ENCODE data around the gene ZMAT5.

ZMAT5 gene

GRCh38 chr22:29729161-29729560 is 37.6 kb downstream of the ZMAT5 start:
- no peak for DNase-seq (ENCODE audit: low read depth)

GRCh38 chr22:29727131-29727523 is 39.7 kb downstream of the ZMAT5 start:
- no peak for DNase-seq (ENCODE audit: low read depth)

GRCh38 chr22:29726512-29727130 is 40.2 kb downstream of the ZMAT5 start:
- no peak for DNase-seq (ENCODE audit: low read depth)

GRCh38 chr22:29726106-29726505 is 40.7 kb downstream of the ZMAT5 start:
- DNase-seq (ENCODE audit: low read depth) = no peak

- no peak for DNase-seq (ENCODE audit: low read depth)
Measured at GRCh38 chr22:29724843-29725242, 42.0 kb downstream of the ZMAT5 start.

GRCh38 chr22:29723766-29724165 is 43.0 kb downstream of the ZMAT5 start:
- no peak for DNase-seq (ENCODE audit: low read depth)

GRCh38 chr22:29722587-29722986 is 44.2 kb downstream of the ZMAT5 start:
- DNase-seq (ENCODE audit: low read depth) = no peak

- no peak for DNase-seq (ENCODE audit: low read depth)
Measured at GRCh38 chr22:29722151-29722550, 44.7 kb downstream of the ZMAT5 start.

- DNase-seq (ENCODE audit: low read depth) = no peak
Measured at GRCh38 chr22:29720811-29721323, 45.9 kb downstream of the ZMAT5 start.

GRCh38 chr22:29719899-29720645 is 46.7 kb downstream of the ZMAT5 start, which contains the start of gene CABP7:
Gene CABP7, plus strand, starts transcription at chr22:29720003. Its CDS starts 422 bp downstream, at chr22:29720425.
- no peak for DNase-seq (ENCODE audit: low read depth)

- DNase-seq (ENCODE audit: low read depth) = no peak
Measured at GRCh38 chr22:29718949-29719898, 47.6 kb downstream of the ZMAT5 start.

- no peak for DNase-seq (ENCODE audit: low read depth)
Measured at GRCh38 chr22:29717789-29718188, 49.0 kb downstream of the ZMAT5 start.

GRCh38 chr22:29716814-29717545 is 49.8 kb downstream of the ZMAT5 start:
- no peak for DNase-seq (ENCODE audit: low read depth)

- no peak for DNase-seq (ENCODE audit: low read depth)
Measured at GRCh38 chr22:29715705-29716104, 51.1 kb downstream of the ZMAT5 start.

- no peak for DNase-seq (ENCODE audit: low read depth)
Measured at GRCh38 chr22:29715240-29715639, 51.6 kb downstream of the ZMAT5 start.

- DNase-seq (ENCODE audit: low read depth) = no peak
Measured at GRCh38 chr22:29713156-29713727, 53.6 kb downstream of the ZMAT5 start.

- DNase-seq (ENCODE audit: low read depth) = no peak
Measured at GRCh38 chr22:29712119-29712518, 54.7 kb downstream of the ZMAT5 start.

- no peak for DNase-seq (ENCODE audit: low read depth)
Measured at GRCh38 chr22:29710922-29711593, 55.7 kb downstream of the ZMAT5 start.

GRCh38 chr22:29710193-29710592 is 56.6 kb downstream of the ZMAT5 start:
- no peak for DNase-seq (ENCODE audit: low read depth)

- no peak for DNase-seq (ENCODE audit: low read depth)
Measured at GRCh38 chr22:29707471-29707870, 59.3 kb downstream of the ZMAT5 start.

- no peak for DNase-seq (ENCODE audit: low read depth)
Measured at GRCh38 chr22:29707010-29707409, 59.8 kb downstream of the ZMAT5 start.
